Ovary (tissue), 9 donors: ENCODE data around the gene FBN3. TPM values are rescaled to one million over a fixed set of nuclear protein-coding genes. Genes with fewer than 3 reads are reported as not detected.

Source experiments
- DNase-seq, 5 donors: peaks; one replicate each; pipeline ENCODE4 v3.0.0-alpha.2; 2019 to 2020
- H3K27ac ChIP-seq, 2 donors: fragments of 200-600 bp; one replicate each; pipeline versions ENCODE4 v1.5.1 to v1.8.0; 2019 to 2022
- H3K27me3 ChIP-seq: fragments of 200-600 bp; one replicate; pipeline ENCODE4 v1.8.0; 2022
- H3K36me3 ChIP-seq: fragments of 200-600 bp; sonication (generic); one replicate; pipeline ENCODE4 v1.5.1; 2019
- H3K4me1 ChIP-seq: one replicate; pipeline ENCODE4 v1.8.1; 2013; ENCODE audit warnings: mild to moderate bottlenecking, moderate library complexity; ENCODE audit not compliant: insufficient read depth
- H3K4me3 ChIP-seq: fragments of 200-600 bp; sonication (generic); one replicate; pipeline ENCODE4 v1.5.1; 2017
- H3K9me3 ChIP-seq, 2 donors: fragments of 200-600 bp in 1 of 2; sonication (generic) in 1 of 2; one replicate each; pipeline versions ENCODE4 v1.5.1 to v1.8.1; 2013 to 2019; ENCODE audit warnings: mild to moderate bottlenecking in 1 of 2, moderate library complexity in 1 of 2
- CTCF ChIP-seq, 3 donors: fragments of 450-650 bp in 2 of 3; fragments of 200-600 bp in 1 of 3; IDR thresholded peaks; one replicate each; pipeline versions ENCODE4 v1.5.1 to v1.8.0; 2016 to 2022; ENCODE audit warnings: antibody characterized with exemption in 3 of 3, mild to moderate bottlenecking in 1 of 3
- EP300 ChIP-seq: sonication (generic); formaldehyde crosslinking; IDR thresholded peaks from one replicate; pipeline ENCODE4 v1.6.1; 2017; ENCODE audit warnings: antibody characterized with exemption
- POLR2A ChIP-seq: fragments of 450-650 bp; IDR thresholded peaks from one replicate; pipeline ENCODE4 v1.6.1; 2017; ENCODE audit warnings: antibody characterized with exemption, mild to moderate bottlenecking, moderate library complexity
- WGBS, 3 donors: extraction: QIAGEN DNeasy Blood & Tissue Kit in 1 of 3; methylation state at CpG; one replicate each; pipeline versions ENCODE4 v1.1.5 to v1.1.7; 2013 to 2017; 5-methylcytosine and 5-hydroxymethylcytosine counted together
- intact Hi-C, 4 donors: fragments of 100-400 bp; cut with DNase I; formaldehyde crosslinking; loops; one replicate each; pipeline versions ENCODE4 v1.11.0 to v1.15.1; 2022 to 2023
- polyA plus RNA-seq, 2 donors: library from polyadenylated mRNA; stranded (reverse); fragments of 200-250 nt in 1 of 2; fragments of 350-450 nt in 1 of 2; fragmentation: Illumina TruSeq in 1 of 2; extraction: RNeasy Lipid Tissue Mini Kit (QIAGEN cat#74804) in 1 of 2; gene quantifications; one replicate each; pipeline ENCODE4 v1.2.3, GENCODE V29; 2013 to 2014
- total RNA-seq, 7 donors: library from RNA; depleted of rRNA in 2 of 7; stranded (reverse); fragments of >200 nt in 2 of 7; fragmentation: NEBNext Ultra II Directional in 3 of 7; extraction: Animal tissue kit (Norgen Biotek cat#: 25700) in 3 of 7; gene quantifications; one replicate each; pipeline versions ENCODE4 v1.1.0 to v1.2.4, GENCODE V29; 2016 to 2023
- donor health status: DM: no; HTN: no; CAD: no; lungs with moderate emphysema.
- donor health status: DM: no; HTN: no; CAD: no.
- donor health status: Bipolar disorder and iron deficiency.
- donor health status: DM: yes; HTN: yes; CAD: no.
- donor health status: DM: no; HTN: no; CAD: no.
- donor health status: DM: yes; HTN: yes; CAD: no.

The FBN3 gene
- total and polyA plus RNA-seq, 9 donors, result 0.08 to 0.74 (median 0.25) TPM; not detected in 2

GRCh38 chr19:8132858-8133458 is 16.4 kb downstream of the FBN3 start:
- Histone ChIP-seq H3K27ac (no peak overlapping the region), H3K9me3 (no peaks in the 10 kb centered on the region), H3K27me3 (no peaks in the 10 kb centered on the region), H3K36me3 (no peaks in the 10 kb centered on the region), H3K4me1 (no peaks in the 10 kb centered on the region), H3K4me3 (no peak overlapping the region)
- no peak for DNase-seq
- intact Hi-C loops, result no loop called here
- TF ChIP-seq EP300 (no peak), CTCF (IDR thresholded peaks at IDR 0.05) (no peak), POLR2A (no peak)
- 70 to 73% (median 73%) methylated on average over 20 of the region's 20 CpGs for WGBS, 3 donors

GRCh38 chr19:8131517-8131916 is 17.9 kb downstream of the FBN3 start:
- H3K27me3 ChIP-seq, result no peaks in the 10 kb centered on the region
- 70 to 72% (median 70%) methylated on average over 25 to 26 of the region's 26 CpGs for WGBS, 3 donors

DNA sequence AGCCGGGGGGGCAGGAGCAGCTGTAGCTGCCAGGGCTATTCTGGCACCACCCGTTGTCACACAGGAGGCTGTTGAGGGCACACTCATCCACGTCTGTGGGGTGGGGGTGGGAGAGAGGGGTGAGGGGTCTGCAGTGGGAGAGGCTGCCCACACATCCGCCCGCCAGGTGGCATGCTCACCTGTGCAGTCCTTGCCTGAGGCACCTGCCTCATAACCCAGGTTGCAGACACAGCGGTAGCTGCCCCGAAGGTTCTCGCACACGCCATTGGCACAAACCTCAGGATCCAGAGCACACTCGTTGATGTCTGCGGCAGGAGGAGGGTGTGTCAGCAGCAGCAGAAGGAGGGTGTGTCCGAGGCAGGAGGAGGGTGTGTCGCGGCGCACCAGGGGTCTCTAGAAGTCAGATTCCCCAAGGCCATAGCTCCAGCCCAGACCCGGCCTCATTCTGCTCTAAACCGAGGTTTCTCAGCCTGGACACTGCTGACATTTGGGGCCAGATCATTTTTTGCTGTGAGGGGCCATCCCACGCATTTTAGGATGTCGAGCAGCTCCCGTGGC is 20.3 kb downstream of the FBN3 start:
- Histone ChIP-seq H3K4me3 (no peak overlapping the region), H3K9me3 (no peaks in the 10 kb centered on the region), H3K27ac (no peak overlapping the region), H3K27me3 (no peaks in the 10 kb centered on the region), H3K36me3 (no peaks in the 10 kb centered on the region), H3K4me1 (no peaks in the 10 kb centered on the region)
- 75 to 79% (median 76%) methylated on average over 17 to 20 of the region's 20 CpGs for WGBS, 3 donors
- intact Hi-C loops, result no loop called here
- no peak for DNase-seq
- TF ChIP-seq EP300 (no peak), POLR2A (no peak), CTCF (IDR thresholded peaks at IDR 0.05) (no peak)

More at GRCh38 chr19:8131517-8131916, 17.9 kb downstream of the FBN3 start:
- no peak for TF ChIP-seq EP300
- no peak for TF ChIP-seq POLR2A
- TF ChIP-seq CTCF (IDR thresholded peaks at IDR 0.05), result no peak
- intact Hi-C loops, result no loop called here
- Histone ChIP-seq H3K9me3 (no peaks in the 10 kb centered on the region), H3K36me3 (no peaks in the 10 kb centered on the region), H3K27ac (no peak overlapping the region), H3K4me1 (no peaks in the 10 kb centered on the region), H3K4me3 (no peak overlapping the region)
- no peak for DNase-seq

GRCh38 chr19:8128551-8128950 is 20.8 kb downstream of the FBN3 start:
- H3K27ac ChIP-seq, result no peak overlapping the region
- H3K27me3 ChIP-seq, result no peaks in the 10 kb centered on the region
- no peaks in the 10 kb centered on the region for H3K36me3 ChIP-seq
- no peak overlapping the region for H3K4me3 ChIP-seq
- TF ChIP-seq CTCF (IDR thresholded peaks at IDR 0.05) (no peak), EP300 (no peak), POLR2A (no peak)
- H3K9me3 ChIP-seq, result no peaks in the 10 kb centered on the region
- H3K4me1 ChIP-seq, result no peaks in the 10 kb centered on the region
- no peak for DNase-seq
- 88 to 91% (median 91%) methylated on average over 8 of the region's 8 CpGs for WGBS, 3 donors
- intact Hi-C loops, result no loop called here
